DOHH2 (cell line): ENCODE data around the gene GPX7.

ENCODE experiments used
- H3F3A ChIP-seq: fragments of 200-600 bp; sonication (generic), shearing (Covaris generic); 2 replicates; pipeline ENCODE4 v1.6.0; 2016; ENCODE audit warnings: antibody characterized with exemption, mild to moderate bottlenecking; ENCODE audit not compliant: control insufficient read depth, insufficient read depth
- H3K27ac ChIP-seq: fragments of 200-600 bp; sonication (generic); 2 replicates; pipeline ENCODE4 v1.5.1; 2014; ENCODE audit warnings: low read depth, mild to moderate bottlenecking, low read length, moderate library complexity
- H3K27me3 ChIP-seq: fragments of 200-600 bp; sonication (generic); 2 replicates; pipeline ENCODE4 v1.6.1; 2014; ENCODE audit warnings: mild to moderate bottlenecking, low read length, mixed read lengths; ENCODE audit not compliant: control insufficient read depth
- H3K36me3 ChIP-seq: fragments of 200-600 bp; sonication (generic); 2 replicates; pipeline ENCODE4 v1.6.1; 2014; ENCODE audit warnings: mild to moderate bottlenecking, low read length, moderate library complexity, mixed read lengths; ENCODE audit not compliant: control insufficient read depth
- H3K4me1 ChIP-seq: fragments of 200-600 bp; sonication (generic); 2 replicates; pipeline ENCODE4 v1.6.1; 2014; ENCODE audit warnings: mild to moderate bottlenecking, low read length, mixed read lengths; ENCODE audit not compliant: control insufficient read depth
- H3K4me2 ChIP-seq: fragments of 200-600 bp; sonication (generic); 2 replicates; pipeline ENCODE4 v1.6.0; 2014; ENCODE audit warnings: mild to moderate bottlenecking, low read length, moderate library complexity
- H3K4me3 ChIP-seq: fragments of 200-600 bp; sonication (generic); 2 replicates; pipeline ENCODE4 v1.5.1; 2014; ENCODE audit warnings: mild to moderate bottlenecking, low read length, mixed read lengths
- H3K79me2 ChIP-seq: fragments of 200-600 bp; sonication (generic); 2 replicates; pipeline ENCODE4 v1.6.1; 2014; ENCODE audit warnings: mild to moderate bottlenecking, low read length, mixed read lengths; ENCODE audit not compliant: control insufficient read depth
- H3K9me2 ChIP-seq: fragments of 200-600 bp; sonication (generic); replicated peaks from 2 replicates; pipeline ENCODE4 v1.6.1; 2014; ENCODE audit warnings: mild to moderate bottlenecking, low read length, mixed read lengths; ENCODE audit not compliant: control insufficient read depth
- H3K9me3 ChIP-seq: fragments of 200-600 bp; sonication (generic); 2 replicates; pipeline ENCODE4 v1.6.1; 2014; ENCODE audit warnings: antibody characterized with exemption, low read length, mixed read lengths; ENCODE audit not compliant: control insufficient read depth, insufficient read depth
- H4K20me1 ChIP-seq: fragments of 200-600 bp; sonication (generic); 2 replicates; pipeline ENCODE4 v1.6.0; 2014; ENCODE audit warnings: low read depth, mild to moderate bottlenecking, antibody characterized with exemption, low read length, moderate library complexity; ENCODE audit not compliant: control insufficient read depth, insufficient read depth
- CTCF ChIP-seq: fragments of 200-600 bp; sonication (generic); IDR thresholded peaks from one replicate; pipeline ENCODE4 v1.5.1; 2014; ENCODE audit warnings: antibody characterized with exemption, mild to moderate bottlenecking, low read depth, low read length; ENCODE audit not compliant: poor library complexity, severe bottlenecking
- EZH2phosphoT487 ChIP-seq: fragments of 200-600 bp; sonication (generic); IDR thresholded peaks from 2 replicates; pipeline ENCODE4 v1.6.1; 2017; ENCODE audit warnings: borderline replicate concordance, mild to moderate bottlenecking, antibody characterized with exemption, low read length, moderate library complexity, mixed read lengths

Gene GPX7

GRCh38 chr1:52657702-52658101 lies 55.5 kb downstream of the GPX7 start:
- H3K27ac ChIP-seq: no peak overlapping the region
- H3K9me2 ChIP-seq: no peaks in the 10 kb centered on the region
- no peak overlapping the region for H3K4me3 ChIP-seq
- H4K20me1 ChIP-seq: no peaks in the 10 kb centered on the region
- no peaks in the 10 kb centered on the region for H3K79me2 ChIP-seq
- H3K9me3 ChIP-seq: no peaks in the 10 kb centered on the region
- no peaks in the 10 kb centered on the region for H3K27me3 ChIP-seq
- no peaks in the 10 kb centered on the region for H3F3A ChIP-seq
- no peak overlapping the region for H3K4me2 ChIP-seq
- H3K4me1 ChIP-seq: no peaks in the 10 kb centered on the region
- no peaks in the 10 kb centered on the region for H3K36me3 ChIP-seq
- TF ChIP-seq CTCF (no peak), EZH2phosphoT487 (no peak)
